Astrocyte (in vitro differentiated cells and primary cell): ENCODE data around the gene RGS9.

Experiments
- CTCF ChIP-seq: IDR thresholded peaks from 2 replicates; pipeline ENCODE4 v1.5.1; 2011; ENCODE audit warnings: low read depth, mild to moderate bottlenecking, inconsistent platforms, low read length, moderate library complexity; ENCODE audit not compliant: insufficient read depth
- EZH2 ChIP-seq: IDR thresholded peaks from 2 replicates; pipeline ENCODE4 v1.6.1; 2012; ENCODE audit warnings: mild to moderate bottlenecking, low read length, inconsistent platforms; ENCODE audit not compliant: insufficient read depth

GRCh38 chr17:65109990-65110680 is 27.0 kb upstream of the RGS9 start:
- TF ChIP-seq CTCF (no peak), EZH2 (no peak)
